Measurements from ENCODE around the gene PECR.

GRCh38 chr2:216014986-216015385, 66.6 kb downstream of the PECR start:
- TF ChIP-seq POLR2A (IDR thresholded peaks at IDR 0.05; ENCODE audit: low read depth, low read length) (no peak), POLR2AphosphoS5 (IDR thresholded peaks at IDR 0.05; ENCODE audit: low read depth, low read length) (no peak)
